ENCODE data around the gene TULP4. TPM values are rescaled to one million over a fixed set of nuclear protein-coding genes. Genes with fewer than 3 reads are reported as not detected.

The TULP4 gene
- total and polyA plus RNA-seq, 2 of the 8 experiments (the other 6 are each of a cell fraction or from before 2014, with no cell fraction given), result 7.7 to 51.6 TPM

DNA sequence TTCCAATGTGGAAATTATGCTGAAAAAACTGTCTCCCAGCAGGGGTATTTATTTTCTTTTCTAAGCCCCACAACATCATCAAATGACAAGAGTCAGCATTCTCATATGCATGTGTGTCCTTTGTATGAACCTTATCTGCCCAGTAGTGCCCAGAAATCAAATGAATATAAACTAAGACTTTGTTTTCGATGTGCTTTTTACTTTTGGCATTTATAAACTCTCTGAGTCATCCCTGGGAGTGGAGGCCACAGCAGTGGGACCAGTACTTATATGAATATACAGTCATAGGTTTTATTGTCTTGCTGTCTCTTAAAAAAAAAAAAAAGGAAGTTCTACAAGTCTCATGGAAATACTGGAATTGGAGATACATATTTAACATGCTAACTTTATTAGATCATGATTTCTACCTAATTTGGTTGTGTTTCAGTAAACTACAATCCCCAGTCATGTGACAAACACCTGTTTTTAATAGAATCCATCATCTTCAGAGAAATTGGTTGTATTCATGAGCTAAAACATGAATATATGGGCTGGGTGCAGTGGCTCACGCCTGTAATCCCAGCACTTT is 148.4 kb downstream of the TULP4 start (continued):
- no peak for TF ChIP-seq CHD1 (IDR thresholded peaks at IDR 0.05; ENCODE audit: low read depth, low read length)
- TF ChIP-seq CREB1 (IDR thresholded peaks at IDR 0.05), result no peak
- no peak for TF ChIP-seq ZNF274 (IDR thresholded peaks at IDR 0.05; ENCODE audit: borderline replicate concordance, extremely low read depth, low read length)
- TF ChIP-seq BACH1 (IDR thresholded peaks at IDR 0.05; ENCODE audit: low read length), result no peak
- TF ChIP-seq PHF8 (conservative IDR thresholded peaks at IDR 0.05; ENCODE audit: low read depth, low read length), result no peak
